GM12801 (cell line): Measurements from ENCODE around the gene SAMD10.

ENCODE experiments used
- CTCF ChIP-seq: IDR thresholded peaks from one replicate; pipeline ENCODE4 v1.5.1; 2011; ENCODE audit warnings: control low read depth; ENCODE audit not compliant: insufficient read length; ENCODE audit errors: extremely low read depth

Gene SAMD10

DNA sequence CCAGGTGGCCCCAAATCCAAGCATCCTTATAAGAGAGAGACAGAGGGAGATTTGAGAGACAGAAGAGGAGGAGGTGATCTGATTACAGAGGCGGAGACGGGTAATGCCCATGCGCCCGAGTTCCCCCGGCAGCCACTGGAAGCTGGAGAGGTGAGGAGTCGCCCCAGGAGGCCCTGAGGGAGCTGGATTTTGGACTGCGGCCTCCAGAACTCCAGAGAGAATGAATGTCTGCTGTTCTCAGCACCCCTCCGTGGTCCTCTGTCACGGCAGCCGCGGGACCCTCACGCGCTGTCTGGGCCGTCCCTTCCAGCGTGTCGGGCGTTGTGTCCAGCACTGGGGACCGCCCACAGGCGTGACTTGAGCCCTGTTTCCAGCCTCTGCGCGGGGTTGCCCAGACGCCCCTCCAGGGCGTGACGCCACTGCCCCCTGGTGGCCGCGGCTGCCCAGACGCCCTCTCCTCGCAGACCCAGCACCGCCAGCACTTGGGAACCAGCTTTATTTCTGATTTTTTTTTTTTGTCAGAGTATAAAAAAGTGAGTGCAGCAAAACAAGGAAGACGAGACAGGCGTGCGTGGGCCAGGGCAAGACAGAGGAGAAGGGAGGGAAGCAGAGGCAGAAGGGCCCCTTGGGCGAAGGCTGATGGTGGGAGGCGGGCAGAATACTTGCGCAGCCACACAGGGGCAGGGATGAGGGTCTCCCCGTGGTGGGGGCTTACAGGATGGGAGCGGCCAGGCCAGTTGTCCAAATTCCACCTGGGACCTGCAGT lies 5.6 kb downstream of the SAMD10 start:
- no peak for TF ChIP-seq CTCF

DNA sequence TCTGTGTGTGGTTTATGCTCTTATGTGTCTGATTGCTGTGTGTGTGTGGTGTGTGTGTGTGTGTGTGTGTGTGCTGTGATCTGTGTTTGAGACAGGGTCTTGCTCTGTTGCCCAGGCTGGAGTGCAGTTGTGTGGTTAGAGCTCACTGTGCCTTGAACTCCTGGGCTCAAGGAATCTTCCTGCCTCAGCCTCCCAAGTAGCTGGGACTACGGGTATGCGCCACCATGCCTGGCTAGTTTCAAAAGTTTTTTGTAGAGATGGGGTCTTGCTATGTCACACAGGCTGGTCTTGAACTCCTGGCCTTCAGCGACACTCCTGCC lies 6.3 kb downstream of the SAMD10 start:
- TF ChIP-seq CTCF: no peak

GRCh38 chr20:63972312-63973159 lies 6.9 kb downstream of the SAMD10 start:
- TF ChIP-seq CTCF: no peak

GRCh38 chr20:63970714-63971431 lies 8.6 kb downstream of the SAMD10 start:
- no peak for TF ChIP-seq CTCF

- TF ChIP-seq CTCF: no peak
Measured at GRCh38 chr20:63969838-63970713, 9.4 kb downstream of the SAMD10 start, which contains the start of gene ZNF512B. TSS of gene ZNF512B (minus strand) at chr20:63969930. CDS start at chr20:63967950, 1,980 bp downstream.

- TF ChIP-seq CTCF: no peak
Measured at GRCh38 chr20:63968928-63969760, 10.3 kb downstream of the SAMD10 start.
